Adipocyte (in vitro differentiated cells): ENCODE data around the gene RPS6KA5.
A peak's percentile ranks its signal among the peaks of the same experiment; 100 is the strongest.

Source experiments
- DNase-seq: peaks from one replicate; pipeline ENCODE4 v3.0.0-alpha.2; 2015; ENCODE audit warnings: low read depth
- H3K27me3 ChIP-seq: replicated peaks from 2 replicates; pipeline ENCODE4 v1.7.0; 2013; ENCODE audit warnings: mild to moderate bottlenecking, low read length, moderate library complexity; ENCODE audit not compliant: control insufficient read depth, insufficient read depth
- H3K36me3 ChIP-seq: 2 replicates; pipeline ENCODE4 v1.7.0; 2013; ENCODE audit warnings: low read length, mild to moderate bottlenecking, moderate library complexity; ENCODE audit not compliant: control insufficient read depth, insufficient read depth, severe bottlenecking
- H3K4me1 ChIP-seq: 2 replicates; pipeline ENCODE4 v1.7.0; 2013; ENCODE audit warnings: mild to moderate bottlenecking, low read length, moderate library complexity; ENCODE audit not compliant: control insufficient read depth, insufficient read depth
- H3K4me3 ChIP-seq: 2 replicates; pipeline ENCODE4 v1.7.0; 2013; ENCODE audit warnings: mild to moderate bottlenecking, low read length, moderate library complexity
- H3K9ac ChIP-seq: 2 replicates; pipeline ENCODE4 v1.7.0; 2013; ENCODE audit warnings: mild to moderate bottlenecking, low read length, moderate library complexity
- H3K9me3 ChIP-seq: 2 replicates; pipeline ENCODE4 v1.7.0; 2013; ENCODE audit warnings: mild to moderate bottlenecking, low read length, moderate library complexity; ENCODE audit not compliant: control insufficient read depth

The RPS6KA5 gene

DNA sequence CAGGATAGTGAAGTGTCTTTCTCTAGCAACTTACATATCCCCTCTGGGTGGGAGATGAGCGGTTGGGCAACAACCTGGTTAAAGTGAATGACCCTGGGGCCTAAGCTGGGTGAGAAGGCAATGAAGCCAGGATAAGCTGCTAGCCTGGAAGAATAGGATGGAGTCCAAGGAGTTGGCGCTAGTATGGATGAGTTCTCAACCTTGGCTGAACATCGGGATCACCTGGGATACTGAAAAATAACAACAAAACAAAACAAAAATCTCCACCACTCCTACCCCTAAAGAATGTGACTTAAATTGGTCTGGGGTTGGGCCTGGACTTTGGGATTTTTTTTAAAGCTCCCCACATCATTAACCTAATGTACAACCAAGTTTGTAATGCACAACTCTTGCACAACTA is 4.8 kb upstream of the RPS6KA5 start:
- Histone ChIP-seq H3K27me3 (no peaks in the 10 kb centered on the region), H3K36me3 (no peaks in the 10 kb centered on the region), H3K4me3 (no peak overlapping the region), H3K9me3 (peaks cover 4% of the 10 kb centered on the region), H3K9ac (no peak overlapping the region), H3K4me1 (no peaks in the 10 kb centered on the region)
- DNase-seq = no peak

DNA sequence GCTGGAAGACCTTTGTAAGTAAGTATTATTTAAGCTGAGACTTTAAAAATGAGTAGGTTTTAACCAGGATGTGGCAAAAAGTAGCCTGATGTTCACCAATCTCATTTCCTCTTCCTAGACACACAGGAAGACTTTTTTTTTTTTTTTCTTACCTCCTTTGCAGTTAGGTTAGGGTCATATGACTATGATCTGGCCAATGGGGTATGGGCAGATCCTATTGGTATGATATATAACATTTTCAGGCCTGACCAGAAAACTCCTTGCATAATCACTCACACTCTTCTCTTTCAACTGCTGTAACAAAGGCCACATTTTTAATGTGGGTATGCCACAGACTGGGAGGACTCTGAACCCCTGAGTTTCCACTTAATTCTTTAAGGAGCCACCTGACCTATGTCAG is 2.7 kb upstream of the RPS6KA5 start:
- Histone ChIP-seq H3K4me3 (no peak overlapping the region), H3K9me3 (no peaks in the 10 kb centered on the region), H3K36me3 (no peaks in the 10 kb centered on the region), H3K4me1 (peaks cover 4% of the 10 kb centered on the region), H3K27me3 (no peaks in the 10 kb centered on the region), H3K9ac (no peak overlapping the region)
- DNase-seq = no peak

DNA sequence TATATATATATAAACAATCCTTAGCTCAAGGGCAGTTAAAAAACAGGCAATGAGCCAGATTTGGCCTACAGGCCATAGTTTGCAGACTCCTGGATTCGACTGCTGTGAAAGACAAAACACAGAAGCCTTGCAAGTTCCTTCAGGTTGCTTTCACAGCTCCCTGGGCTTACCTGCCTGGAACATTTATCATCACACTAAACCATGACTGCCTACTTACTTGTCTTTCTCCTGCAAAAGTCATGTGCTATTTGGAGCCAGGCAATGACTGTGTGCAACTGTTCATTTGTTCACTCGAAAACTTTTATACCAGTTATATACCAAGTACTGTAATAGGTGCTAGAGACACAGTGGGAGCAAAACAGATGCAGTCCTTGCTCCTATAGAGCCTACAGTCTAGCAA is 2.2 kb upstream of the RPS6KA5 start:
- no peaks in the 10 kb centered on the region for H3K9me3 ChIP-seq
- H3K9ac ChIP-seq = no peak overlapping the region
- no peaks in the 10 kb centered on the region for H3K27me3 ChIP-seq
- peaks cover 4% of the 10 kb centered on the region for H3K4me1 ChIP-seq
- no peak overlapping the region for H3K4me3 ChIP-seq
- H3K36me3 ChIP-seq = no peaks in the 10 kb centered on the region
- DNase-seq = no peak

GRCh38 chr14:91061056-91061887 is 831 bp upstream of the RPS6KA5 start:
- Histone ChIP-seq H3K9me3 (no peaks in the 10 kb centered on the region), H3K36me3 (no peaks in the 10 kb centered on the region), H3K4me1 (peaks cover 4% of the 10 kb centered on the region), H3K9ac (peak overlapping the region; percentile 64), H3K4me3 (peak overlapping the region; percentile 86), H3K27me3 (no peaks in the 10 kb centered on the region)
- no peak for DNase-seq

DNA sequence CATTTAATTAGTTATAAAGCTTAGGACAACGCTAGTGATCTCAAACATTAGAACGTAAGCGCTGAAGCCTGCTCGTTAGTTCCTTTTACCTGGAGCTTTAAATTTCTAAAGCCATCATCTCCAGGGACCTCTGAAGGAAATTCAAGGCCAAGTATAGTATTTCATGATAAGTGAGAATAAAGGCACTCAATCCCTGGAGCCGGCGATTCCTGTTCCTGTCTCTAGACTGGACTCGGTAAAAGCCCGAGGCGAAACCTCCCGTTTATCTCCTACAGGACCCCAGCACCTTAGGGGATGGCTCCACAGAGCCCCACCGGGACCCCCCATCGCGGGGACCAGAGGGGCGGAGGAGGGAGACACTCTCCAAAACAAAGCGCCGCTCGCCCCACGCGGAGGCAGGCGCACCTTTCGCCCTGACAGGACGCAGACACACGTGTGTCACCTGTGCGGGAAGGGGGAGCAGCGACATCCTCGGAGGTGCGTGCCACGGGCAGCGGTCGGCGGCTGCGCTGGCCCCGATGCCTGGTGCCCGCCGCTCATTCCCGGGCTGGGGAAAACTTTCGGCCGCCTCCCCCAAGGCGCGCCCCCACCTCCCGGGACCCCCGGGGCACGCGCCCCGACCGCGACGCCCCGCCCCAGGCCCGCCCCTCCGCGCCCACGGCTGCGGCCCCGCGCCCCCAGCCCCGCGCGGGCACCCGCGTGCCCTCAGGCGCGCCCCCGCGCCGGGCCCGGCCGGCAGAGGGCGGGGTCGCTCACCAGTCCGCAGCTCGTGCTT is 678 bp downstream of the RPS6KA5 start:
- H3K9ac ChIP-seq = peak overlapping the region; percentile 79
- H3K4me1 ChIP-seq = peaks cover 4% of the 10 kb centered on the region
- peak overlapping the region; percentile 88 for H3K4me3 ChIP-seq
- H3K9me3 ChIP-seq = no peaks in the 10 kb centered on the region
- peak; percentile 78 for DNase-seq
- H3K36me3 ChIP-seq = no peaks in the 10 kb centered on the region
- H3K27me3 ChIP-seq = no peaks in the 10 kb centered on the region

- Histone ChIP-seq H3K4me3 (no peak overlapping the region), H3K9me3 (no peaks in the 10 kb centered on the region), H3K36me3 (no peaks in the 10 kb centered on the region), H3K9ac (no peak overlapping the region), H3K27me3 (no peaks in the 10 kb centered on the region), H3K4me1 (peaks cover 4% of the 10 kb centered on the region)
- peak; percentile 5 for DNase-seq
These were observed 2.3 kb downstream of the RPS6KA5 start for GRCh38 chr14:91058042-91058581.

DNA sequence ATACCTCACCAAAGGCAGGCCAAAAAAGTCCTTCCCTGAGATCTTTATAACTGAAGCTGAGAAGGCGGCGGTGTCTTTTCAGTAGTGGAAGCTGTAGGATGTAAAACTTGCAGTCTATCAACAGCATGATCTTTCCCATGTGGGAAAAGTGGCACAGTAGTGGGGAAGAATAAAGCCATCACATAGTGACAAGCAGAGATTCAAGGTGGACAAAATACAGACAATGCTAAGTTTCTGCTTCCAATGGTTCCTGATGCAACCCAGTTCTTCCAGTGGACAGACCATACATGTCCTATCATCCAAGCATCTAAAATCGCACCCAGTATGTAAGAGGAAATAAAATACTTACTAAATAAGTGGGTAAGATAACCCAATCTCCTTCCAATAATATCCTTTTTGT is 4.1 kb downstream of the RPS6KA5 start:
- no peaks in the 10 kb centered on the region for H3K36me3 ChIP-seq
- peaks cover 4% of the 10 kb centered on the region for H3K4me1 ChIP-seq
- H3K9me3 ChIP-seq = no peaks in the 10 kb centered on the region
- DNase-seq = no peak
- H3K4me3 ChIP-seq = no peak overlapping the region
- no peak overlapping the region for H3K9ac ChIP-seq
- no peaks in the 10 kb centered on the region for H3K27me3 ChIP-seq

- Histone ChIP-seq H3K27me3 (no peaks in the 10 kb centered on the region), H3K4me3 (no peak overlapping the region), H3K4me1 (peaks cover 4% of the 10 kb centered on the region), H3K36me3 (no peaks in the 10 kb centered on the region), H3K9ac (no peak overlapping the region), H3K9me3 (no peaks in the 10 kb centered on the region)
- no peak for DNase-seq
These were observed 5.4 kb downstream of the RPS6KA5 start for GRCh38 chr14:91055016-91055415.

- H3K9me3 ChIP-seq = no peaks in the 10 kb centered on the region
- no peaks in the 10 kb centered on the region for H3K4me1 ChIP-seq
- no peak overlapping the region for H3K9ac ChIP-seq
- no peak for DNase-seq
- H3K27me3 ChIP-seq = no peaks in the 10 kb centered on the region
- no peak overlapping the region for H3K4me3 ChIP-seq
- no peaks in the 10 kb centered on the region for H3K36me3 ChIP-seq
These were observed 11.8 kb downstream of the RPS6KA5 start for GRCh38 chr14:91048676-91049075.

DNA sequence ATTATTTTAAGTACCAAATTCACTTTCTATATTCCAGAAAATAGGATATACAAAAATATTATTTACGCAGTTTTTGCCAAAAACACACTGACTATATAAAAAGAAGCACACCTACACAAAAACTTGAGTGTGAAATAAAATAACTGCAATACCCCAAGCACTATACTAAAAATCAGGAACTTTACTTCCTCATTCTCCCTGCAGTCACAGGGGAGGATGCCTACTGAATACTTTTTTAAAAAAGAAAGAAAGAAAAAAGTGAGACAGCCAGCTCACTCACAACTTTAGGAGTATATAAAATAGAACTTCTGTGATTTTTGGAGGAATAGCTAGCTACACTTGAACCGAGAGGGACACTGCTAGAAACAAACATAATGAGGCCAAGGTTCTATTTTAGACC is 12.2 kb downstream of the RPS6KA5 start:
- Histone ChIP-seq H3K9ac (no peak overlapping the region), H3K36me3 (no peaks in the 10 kb centered on the region), H3K27me3 (no peaks in the 10 kb centered on the region), H3K4me1 (no peaks in the 10 kb centered on the region), H3K9me3 (no peaks in the 10 kb centered on the region), H3K4me3 (no peak overlapping the region)
- no peak for DNase-seq

DNA sequence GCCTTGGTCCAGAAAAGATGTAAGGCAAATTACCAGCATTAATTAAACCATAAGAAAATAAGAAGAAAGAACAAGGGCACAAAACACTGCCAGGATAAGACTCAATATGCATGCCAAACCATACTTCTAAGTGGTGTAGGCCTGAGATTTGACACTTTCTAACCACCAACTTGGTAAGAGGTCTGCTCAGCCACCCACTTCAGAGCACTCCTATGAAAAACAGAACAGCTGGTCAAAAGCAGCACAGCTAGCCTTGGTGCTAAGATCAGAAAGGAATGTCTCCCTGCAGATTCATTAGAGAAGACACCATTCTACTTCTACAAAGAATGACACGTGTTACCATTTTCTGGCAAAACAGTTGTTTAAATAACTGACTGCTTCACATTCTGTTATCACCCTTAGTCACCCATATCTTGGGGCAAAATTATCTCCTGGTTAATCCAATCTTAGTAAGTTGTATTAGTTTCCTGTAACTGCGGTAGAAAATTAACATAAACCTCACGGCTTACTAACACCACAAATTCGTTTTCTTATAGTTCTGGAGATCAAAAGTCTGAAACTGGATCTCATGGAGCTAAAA is 13.2 kb downstream of the RPS6KA5 start:
- Histone ChIP-seq H3K4me3 (no peak overlapping the region), H3K9ac (no peak overlapping the region), H3K36me3 (no peaks in the 10 kb centered on the region), H3K4me1 (no peaks in the 10 kb centered on the region), H3K9me3 (no peaks in the 10 kb centered on the region), H3K27me3 (no peaks in the 10 kb centered on the region)
- DNase-seq = no peak
